SH-SY5Y (cell line): ENCODE data around the gene TTN.

ENCODE experiments used
- GATA2 ChIP-seq: IDR thresholded peaks from 2 replicates; pipeline ENCODE4 v1.6.1; 2011; ENCODE audit warnings: mild to moderate bottlenecking, low read depth, low read length
- GATA3 ChIP-seq: IDR thresholded peaks from 2 replicates; pipeline ENCODE4 v1.6.1; 2011; ENCODE audit warnings: low read depth, mild to moderate bottlenecking, low read length, moderate library complexity

GRCh38 chr2:178629463-178629862 lies 177.8 kb downstream of the TTN start:
- TF ChIP-seq GATA2 (no peak), GATA3 (no peak)
